Right cardiac atrium (tissue), 5 donors: ENCODE results near the gene NELL1. TPM values are rescaled to one million over a fixed set of nuclear protein-coding genes. Genes with fewer than 3 reads are reported as not detected.
A peak's percentile ranks its signal among the peaks of the same experiment; 100 is the strongest.
"Not testable (repeated sequence)": the region's sequence is repeated elsewhere in the genome, so short reads cannot be mapped to it uniquely, and the experiment has no call there.

Experiments used
- ATAC-seq, 2 donors: fragments of 200-7000 bp; cut with Tn5 transposase; one replicate each; pipeline versions ENCODE4 v1.8.0 to v1.9.1; 2020; ENCODE audit warnings: moderate library complexity in 2 of 2, mild to moderate bottlenecking in 1 of 2
- DNase-seq, 3 donors: peaks; one replicate each; pipeline ENCODE4 v3.0.0-alpha.2; 2020
- H3K27ac ChIP-seq: one replicate; pipeline ENCODE4 v1.5.1; 2013; ENCODE audit warnings: mild to moderate bottlenecking, low read length, control low read depth, moderate library complexity
- H3K27me3 ChIP-seq: one replicate; pipeline ENCODE4 v1.6.1; 2013; ENCODE audit not compliant: control insufficient read depth, insufficient read depth
- H3K4me1 ChIP-seq: one replicate; pipeline ENCODE4 v1.6.1; 2013; ENCODE audit warnings: low read length; ENCODE audit not compliant: control insufficient read depth, insufficient read depth
- H3K4me3 ChIP-seq: one replicate; pipeline ENCODE4 v1.5.1; 2013; ENCODE audit warnings: low read length, control low read depth
- H3K9me3 ChIP-seq: one replicate; pipeline ENCODE4 v1.6.1; 2013; ENCODE audit warnings: low read length; ENCODE audit not compliant: control insufficient read depth
- WGBS: extraction: QIAGEN DNeasy Blood & Tissue Kit; methylation state at CpG from one replicate; pipeline ENCODE4 v1.1.7; 2013; 5-methylcytosine and 5-hydroxymethylcytosine counted together
- intact Hi-C, 4 donors: fragments of 100-400 bp; cut with DNase I; formaldehyde crosslinking; loops; one replicate each; pipeline versions ENCODE4 v1.11.0 to v1.14.0; 2022 to 2023
- polyA plus RNA-seq: library from polyadenylated mRNA; stranded (reverse); fragments of 200-250 nt; gene quantifications from one replicate; pipeline ENCODE4 v1.2.3, GENCODE V29; 2013
- total RNA-seq, 4 donors: library from RNA; stranded (reverse); fragmentation: NEBNext Ultra II Directional; extraction: Animal tissue kit (Norgen Biotek cat#: 25700); gene quantifications; one replicate each; pipeline ENCODE4 v1.2.1, GENCODE V29; 2021
- donor health status: healthy with polysubstance abuse.
- donor health status: DM: no; HTN: yes; CAD: no.
- donor health status: DM: no; HTN: no; CAD: no.
- donor health status: DM: no; HTN: yes; CAD: no; lungs with severe emphysema.
- donor health status: DM: yes; HTN: yes; CAD: no.

The NELL1 gene
- total and polyA plus RNA-seq, 5 donors, result 0.09 to 0.22 TPM; not detected in 3

GRCh38 chr11:21113876-21114275, 444.5 kb downstream of the NELL1 start:
- WGBS, result 58% methylated on average over 3 of the region's 3 CpGs
- Histone ChIP-seq H3K4me3 (no peak overlapping the region), H3K9me3 (no peaks in the 10 kb centered on the region), H3K27ac (no peak overlapping the region), H3K4me1 (no peaks in the 10 kb centered on the region), H3K27me3 (no peaks in the 10 kb centered on the region)
- no peak for DNase-seq
- intact Hi-C loops, result no loop called here
- ATAC-seq, result no peak

DNA sequence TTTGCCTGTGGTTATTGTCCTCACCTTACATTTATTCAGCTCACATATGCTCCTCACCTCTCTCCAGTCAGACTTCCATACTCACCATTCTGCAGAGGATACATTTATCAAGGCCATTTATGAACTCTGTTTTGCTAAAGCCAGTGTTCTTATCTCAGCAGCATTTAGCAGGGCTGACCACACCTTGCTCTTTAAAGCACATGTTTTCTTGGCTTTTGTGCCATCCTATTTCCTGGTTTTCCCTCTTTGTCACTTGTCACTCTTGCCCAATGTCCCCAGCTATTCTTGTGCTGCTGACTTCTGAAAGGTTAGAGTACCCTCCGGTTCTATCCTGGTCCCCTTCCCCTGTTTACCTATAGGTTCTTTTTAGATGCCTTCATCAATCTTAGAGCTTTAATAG, 446.6 kb downstream of the NELL1 start:
- no peak for DNase-seq
- whole genome bisulfite sequencing, result 85% methylated on average over 1 of the region's 1 CpG
- no peak for ATAC-seq
- Histone ChIP-seq H3K27ac (no peak overlapping the region), H3K27me3 (no peaks in the 10 kb centered on the region), H3K4me1 (no peaks in the 10 kb centered on the region), H3K4me3 (no peak overlapping the region), H3K9me3 (no peaks in the 10 kb centered on the region)
- intact Hi-C loops, result no loop called here

DNA sequence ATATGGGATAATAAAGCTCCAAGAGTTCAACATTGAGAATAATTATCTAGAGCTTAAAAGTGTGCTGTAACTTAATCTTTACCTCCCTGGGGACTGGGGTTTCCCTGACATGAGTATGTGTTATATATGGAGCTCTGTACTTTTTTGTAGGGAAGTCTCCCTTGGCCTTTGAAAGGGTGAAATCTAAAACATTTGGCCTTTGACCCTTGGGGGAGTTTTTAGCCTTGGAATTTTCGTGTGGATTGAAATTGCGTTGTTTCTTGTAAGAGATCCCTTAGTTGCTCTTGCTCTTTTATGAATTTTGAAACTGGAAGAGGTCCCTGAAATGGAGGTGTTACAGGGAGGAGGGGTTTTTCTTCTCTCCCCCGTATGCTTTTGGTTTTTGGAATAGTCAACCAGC, 450.0 kb downstream of the NELL1 start:
- intact Hi-C loops, result no loop called here
- WGBS, result 23% methylated on average over 3 of the region's 3 CpGs
- Histone ChIP-seq H3K4me1 (no peaks in the 10 kb centered on the region), H3K4me3 (no peak overlapping the region), H3K27me3 (no peaks in the 10 kb centered on the region), H3K9me3 (no peaks in the 10 kb centered on the region), H3K27ac (no peak overlapping the region)
- ATAC-seq (no peak), DNase-seq (no peak)

DNA sequence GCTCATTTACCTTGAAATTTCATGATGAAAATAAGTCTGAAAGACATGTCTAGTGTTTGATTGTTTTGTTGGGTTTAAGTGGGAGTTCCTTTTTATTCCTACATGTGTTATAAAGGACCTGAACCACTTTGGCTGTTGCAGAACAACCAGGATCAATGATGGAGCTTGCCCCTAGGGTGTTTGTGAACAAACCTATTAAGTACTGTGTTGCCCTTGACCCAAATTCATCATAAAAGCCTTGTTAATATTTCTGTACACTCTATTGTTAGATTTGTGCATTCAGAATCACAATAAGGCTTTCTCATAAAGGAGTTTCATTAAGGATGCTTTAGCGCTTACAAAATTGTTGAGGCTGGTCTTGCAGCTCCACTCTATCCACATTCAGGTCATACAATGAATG, 452.6 kb downstream of the NELL1 start:
- DNase-seq, result no peak
- H3K4me3 ChIP-seq, result no peak overlapping the region
- WGBS, result 95% methylated on average over 1 of the region's 1 CpG
- H3K4me1 ChIP-seq, result no peaks in the 10 kb centered on the region
- H3K9me3 ChIP-seq, result no peaks in the 10 kb centered on the region
- no peak for ATAC-seq
- H3K27ac ChIP-seq, result no peak overlapping the region
- H3K27me3 ChIP-seq, result no peaks in the 10 kb centered on the region
- intact Hi-C loops, result no loop called here

- intact Hi-C loops, result no loop called here
- ATAC-seq, result no peak
- Histone ChIP-seq H3K27me3 (no peaks in the 10 kb centered on the region), H3K4me1 (no peaks in the 10 kb centered on the region), H3K9me3 (no peaks in the 10 kb centered on the region), H3K4me3 (no peak overlapping the region), H3K27ac (no peak overlapping the region)
- no peak for DNase-seq
- 84% methylated on average over 3 of the region's 3 CpGs for WGBS
Measured at GRCh38 chr11:21122523-21122922, 453.1 kb downstream of the NELL1 start.

- Histone ChIP-seq H3K27ac (no peak overlapping the region), H3K4me3 (no peak overlapping the region), H3K4me1 (no peaks in the 10 kb centered on the region), H3K27me3 (no peaks in the 10 kb centered on the region), H3K9me3 (no peaks in the 10 kb centered on the region)
- 84% methylated on average over 11 of the region's 11 CpGs for WGBS
- DNase-seq, result no peak
- no peak for ATAC-seq
- intact Hi-C loops, result no loop called here
Measured at GRCh38 chr11:21132146-21132720, 462.8 kb downstream of the NELL1 start.

GRCh38 chr11:21133244-21133643, 463.9 kb downstream of the NELL1 start:
- DNase-seq, result no peak
- WGBS, result 76% methylated on average over 2 of the region's 2 CpGs
- intact Hi-C loops, result no loop called here

GRCh38 chr11:21133722-21134121, 464.3 kb downstream of the NELL1 start:
- H3K27ac ChIP-seq, result no peak overlapping the region
- no peaks in the 10 kb centered on the region for H3K27me3 ChIP-seq
- H3K4me3 ChIP-seq, result no peak overlapping the region
- ATAC-seq, result no peak
- no peaks in the 10 kb centered on the region for H3K9me3 ChIP-seq
- intact Hi-C loops, result no loop called here
- DNase-seq, result peak in 1 of 3 donors; percentile 16
- H3K4me1 ChIP-seq, result no peaks in the 10 kb centered on the region
- 86% methylated on average over 6 of the region's 6 CpGs for WGBS

More at GRCh38 chr11:21133244-21133643, 463.9 kb downstream of the NELL1 start:
- H3K4me3 ChIP-seq, result no peak overlapping the region
- H3K4me1 ChIP-seq, result no peaks in the 10 kb centered on the region
- H3K27me3 ChIP-seq, result no peaks in the 10 kb centered on the region
- no peaks in the 10 kb centered on the region for H3K9me3 ChIP-seq
- H3K27ac ChIP-seq, result no peak overlapping the region
- no peak for ATAC-seq

- no peaks in the 10 kb centered on the region for H3K4me1 ChIP-seq
- H3K27me3 ChIP-seq, result no peaks in the 10 kb centered on the region
- ATAC-seq (no peak), DNase-seq (no peak)
- no peak overlapping the region for H3K4me3 ChIP-seq
- intact Hi-C loops, result no loop called here
- 82% methylated on average over 6 of the region's 6 CpGs for WGBS
- H3K27ac ChIP-seq, result no peak overlapping the region
- H3K9me3 ChIP-seq, result no peaks in the 10 kb centered on the region
Measured at GRCh38 chr11:21137803-21138202, 468.4 kb downstream of the NELL1 start.

DNA sequence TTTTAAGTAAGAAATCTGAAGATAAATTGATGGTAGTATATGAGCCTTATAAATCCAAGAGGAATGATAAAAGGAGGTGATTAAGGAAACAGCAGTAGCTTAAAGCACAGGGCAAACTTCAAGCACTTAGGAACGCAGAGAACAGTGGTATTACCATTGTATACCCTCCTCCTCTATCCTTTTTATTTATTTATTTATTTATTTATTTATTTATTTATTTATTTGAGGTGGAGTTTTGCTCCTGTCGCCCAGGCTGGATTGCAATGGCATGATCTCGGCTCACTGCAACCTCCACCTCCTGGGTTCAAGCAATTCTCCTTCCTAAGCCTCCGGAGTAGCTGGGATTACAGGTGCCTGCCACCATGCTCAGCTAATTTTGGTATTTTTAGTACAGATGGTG, 472.2 kb downstream of the NELL1 start:
- H3K27ac ChIP-seq, ATAC-seq, H3K27me3 ChIP-seq, H3K4me3 ChIP-seq, intact Hi-C loops, H3K9me3 ChIP-seq, DNase-seq, H3K4me1 ChIP-seq: not testable (repeated sequence)
- WGBS, result 93% methylated on average over 4 of the region's 4 CpGs

DNA sequence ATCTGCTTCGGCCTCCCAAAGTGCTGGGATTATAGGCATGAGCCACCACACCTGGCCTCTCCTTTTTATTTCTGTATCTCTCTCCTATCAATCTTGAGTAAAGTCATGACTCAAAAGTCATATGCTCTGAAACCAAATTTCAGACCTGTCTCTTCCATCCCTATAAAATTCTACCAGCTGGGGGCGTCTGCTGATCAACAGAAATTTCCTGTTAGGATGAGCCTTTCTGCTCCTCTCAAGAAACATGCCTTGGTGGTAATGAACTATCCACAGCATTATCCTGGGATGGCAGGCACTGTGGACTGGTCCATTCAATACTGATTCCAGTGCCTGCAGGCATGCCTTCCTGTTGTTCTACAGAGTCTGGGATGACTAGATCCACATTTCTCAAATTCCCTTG, 472.6 kb downstream of the NELL1 start:
- DNase-seq (no peak), ATAC-seq (no peak)
- H3K9me3 ChIP-seq, result no peaks in the 10 kb centered on the region
- no peaks in the 10 kb centered on the region for H3K4me1 ChIP-seq
- intact Hi-C loops, result no loop called here
- no peak overlapping the region for H3K27ac ChIP-seq
- 57% methylated on average over 2 of the region's 2 CpGs for WGBS
- no peak overlapping the region for H3K4me3 ChIP-seq
- peaks cover 2% of the 10 kb centered on the region for H3K27me3 ChIP-seq

DNA sequence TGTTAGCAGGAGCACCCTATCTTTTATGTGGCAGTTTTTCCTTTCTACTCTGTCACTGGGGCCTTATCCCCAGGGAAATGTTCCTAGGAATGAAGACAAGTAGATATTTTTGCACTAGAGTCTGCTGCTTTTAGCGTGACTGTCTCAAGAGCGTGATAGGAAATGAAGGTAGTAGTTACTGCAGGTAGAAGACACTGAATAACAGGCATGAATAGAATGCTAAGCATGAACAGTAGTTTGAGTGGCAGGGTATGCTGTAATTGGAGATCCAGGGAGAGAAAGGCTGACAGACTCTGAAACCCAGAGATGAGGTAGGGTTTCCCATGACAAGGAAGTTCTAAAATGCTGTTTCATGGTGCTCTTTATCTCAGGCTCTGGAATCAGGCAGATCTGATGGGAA, 475.1 kb downstream of the NELL1 start:
- Histone ChIP-seq H3K27me3 (peaks cover 2% of the 10 kb centered on the region), H3K4me1 (no peaks in the 10 kb centered on the region), H3K9me3 (no peaks in the 10 kb centered on the region), H3K4me3 (no peak overlapping the region), H3K27ac (no peak overlapping the region)
- no peak for ATAC-seq
- DNase-seq, result no peak
- intact Hi-C loops, result no loop called here
- 47% methylated on average over 2 of the region's 2 CpGs for WGBS
